GM23248 (cell line): ENCODE measurements around the gene SNX3. TPM values are rescaled to one million over a fixed set of nuclear protein-coding genes. Genes with fewer than 3 reads are reported as not detected.

Experiments used
- DNase-seq: peaks from one replicate; pipeline ENCODE4 v3.0.0-alpha.2; 2015
- H2AFZ ChIP-seq: fragments of 200-600 bp; sonication (generic); 2 replicates; pipeline ENCODE4 v1.6.1; 2016; ENCODE audit warnings: antibody characterized with exemption
- H3F3A ChIP-seq: fragments of 200-600 bp; sonication (generic); 2 replicates; pipeline ENCODE4 v1.6.1; 2016; ENCODE audit warnings: mild to moderate bottlenecking, antibody characterized with exemption, mixed run types; ENCODE audit not compliant: insufficient read depth
- H3K27ac ChIP-seq: fragments of 200-600 bp; sonication (generic); 2 replicates; pipeline ENCODE4 v1.5.1; 2016; ENCODE audit warnings: mild to moderate bottlenecking
- H3K27me3 ChIP-seq: fragments of 200-600 bp; sonication (generic); replicated peaks from 2 replicates; pipeline ENCODE4 v1.6.1; 2016; ENCODE audit warnings: mild to moderate bottlenecking; ENCODE audit not compliant: insufficient read depth
- H3K36me3 ChIP-seq: fragments of 200-600 bp; sonication (generic); 2 replicates; pipeline ENCODE4 v1.6.1; 2016; ENCODE audit warnings: low read depth, mild to moderate bottlenecking
- H3K4me1 ChIP-seq: fragments of 200-600 bp; sonication (generic); 2 replicates; pipeline ENCODE4 v1.6.1; 2016; ENCODE audit warnings: mild to moderate bottlenecking; ENCODE audit not compliant: insufficient read depth
- H3K4me2 ChIP-seq: fragments of 200-600 bp; sonication (generic); one replicate; pipeline ENCODE4 v1.6.1; 2016; ENCODE audit warnings: mild to moderate bottlenecking; ENCODE audit not compliant: unreplicated experiment
- H3K4me3 ChIP-seq: fragments of 200-600 bp; sonication (generic); 2 replicates; pipeline ENCODE4 v1.5.1; 2016; ENCODE audit warnings: mild to moderate bottlenecking
- H3K79me2 ChIP-seq: fragments of 200-600 bp; sonication (generic); 2 replicates; pipeline ENCODE4 v1.6.1; 2016; ENCODE audit warnings: mild to moderate bottlenecking; ENCODE audit not compliant: insufficient read depth
- H3K9ac ChIP-seq: fragments of 200-600 bp; sonication (generic); 2 replicates; pipeline ENCODE4 v1.6.1; 2016; ENCODE audit warnings: mild to moderate bottlenecking
- H3K9me2 ChIP-seq: fragments of 200-600 bp; sonication (generic); 2 replicates; pipeline ENCODE4 v1.6.1; 2016; ENCODE audit warnings: mixed run types, mild to moderate bottlenecking, moderate library complexity; ENCODE audit not compliant: insufficient read depth
- H3K9me3 ChIP-seq: fragments of 200-600 bp; sonication (generic); one replicate; pipeline ENCODE4 v1.6.1; 2017; ENCODE audit warnings: low read depth
- H4K20me1 ChIP-seq: fragments of 200-600 bp; sonication (generic); 2 replicates; pipeline ENCODE4 v1.6.0; 2016; ENCODE audit not compliant: insufficient read depth
- EZH2 ChIP-seq: fragments of 200-600 bp; sonication (generic); IDR thresholded peaks from 2 replicates; pipeline ENCODE4 v1.6.1; 2018; ENCODE audit warnings: antibody characterized with exemption, mild to moderate bottlenecking; ENCODE audit not compliant: insufficient read depth, poor library complexity, severe bottlenecking
- EZH2phosphoT487 ChIP-seq: fragments of 200-600 bp; sonication (generic); IDR thresholded peaks from 2 replicates; pipeline ENCODE4 v1.6.1; 2018; ENCODE audit warnings: antibody characterized with exemption, moderate library complexity, mild to moderate bottlenecking, low read depth; ENCODE audit not compliant: insufficient read depth
- WGBS, 2 experiments: methylation state at CpG; one replicate each; pipeline ENCODE4 v1.1.6; 2015 to 2017; ENCODE audit warnings: low lambda C conversion rate in 2 of 2, low coverage in 1 of 2; ENCODE audit errors: missing lambda C conversion rate in 2 of 2; 5-methylcytosine and 5-hydroxymethylcytosine counted together
- in situ Hi-C: fragments of 300-500 bp; cut with MboI; formaldehyde crosslinking; loops from 2 replicates; pipeline ENCODE4 v1.15.0; 2020
- polyA plus RNA-seq: library from polyadenylated mRNA; unstranded; fragments of >200 nt; fragmentation: Nextera tagmentation; extraction: Ambion mirVana; gene quantifications from 2 replicates; pipeline ENCODE4 v1.2.1, GENCODE V29; 2016
- total RNA-seq: library from RNA; depleted of rRNA; stranded (reverse); fragments of >200 nt; shearing (Covaris generic); gene quantifications from 2 replicates; pipeline ENCODE4 v1.2.3, GENCODE V29; 2014

The SNX3 gene
- total and polyA plus RNA-seq, 2 experiments from 2014 or later: 236 to 403 TPM

DNA sequence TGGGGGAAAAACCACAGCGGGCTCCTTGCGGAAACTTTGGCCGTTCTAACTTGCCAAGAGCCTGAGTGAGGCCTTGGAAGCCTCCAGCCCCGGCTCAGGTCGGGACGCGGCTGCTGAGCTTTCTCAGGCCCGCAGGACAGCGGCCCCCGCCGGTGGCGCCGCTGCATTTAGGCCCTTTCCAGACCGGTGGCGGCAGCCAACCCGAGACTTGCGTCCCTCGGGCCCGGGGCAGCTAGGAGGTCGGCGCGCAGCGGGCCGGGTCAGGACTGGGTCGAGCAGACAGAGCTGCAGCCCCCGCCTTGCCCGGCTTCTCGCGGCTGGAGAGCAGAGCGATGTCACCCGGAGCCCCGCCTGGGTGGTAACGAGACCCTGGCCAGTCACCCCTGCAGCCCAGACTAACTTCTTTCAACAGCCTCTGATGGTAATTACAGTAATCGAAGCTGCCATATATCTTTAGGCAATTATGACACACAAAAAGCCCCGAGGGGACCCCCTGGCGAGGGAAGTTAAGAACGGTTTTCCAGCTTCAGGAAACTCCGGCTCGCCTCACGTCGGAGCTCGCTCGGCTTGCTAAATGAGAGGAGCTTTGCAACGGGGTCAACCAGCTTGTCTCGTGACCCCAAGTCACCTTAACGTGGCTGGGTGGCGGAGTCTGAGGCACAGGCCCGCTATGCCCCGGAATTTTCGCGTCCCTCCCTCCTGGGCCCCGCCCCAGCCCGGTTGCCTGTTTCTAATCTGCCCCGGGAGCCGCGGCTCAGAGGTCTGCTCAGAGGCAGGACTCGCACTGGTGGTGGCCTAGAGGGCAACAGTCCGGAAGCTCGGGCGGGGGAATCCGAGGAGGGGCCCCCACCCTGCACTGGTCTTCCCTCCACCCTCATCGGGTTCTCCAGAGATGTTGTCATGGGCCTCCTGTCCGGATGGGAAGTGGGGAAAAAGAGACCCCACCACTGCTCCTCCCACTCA lies 92.1 kb downstream of the SNX3 start:
- TF ChIP-seq EZH2phosphoT487: peak; percentile 74; the same call in 1 of the 2 replicates
- TF ChIP-seq EZH2: peak; percentile 54
- no peaks in the 10 kb centered on the region for H4K20me1 ChIP-seq
- H3K4me3 ChIP-seq: no peak overlapping the region
- no peaks in the 10 kb centered on the region for H3K36me3 ChIP-seq
- H2AFZ ChIP-seq: no peak overlapping the region
- in situ Hi-C loops: no loop called here
- H3K27ac ChIP-seq: no peak overlapping the region
- no peaks in the 10 kb centered on the region for H3K79me2 ChIP-seq
- no peaks in the 10 kb centered on the region for H3K9me2 ChIP-seq
- H3K9ac ChIP-seq: no peak overlapping the region
- H3K9me3 ChIP-seq: no peaks in the 10 kb centered on the region
- no peaks in the 10 kb centered on the region for H3F3A ChIP-seq
- WGBS, 2 experiments: 4 to 6% methylated on average over 59 to 63 of the region's 63 CpGs
- peak; percentile 49 for DNase-seq
- peaks cover 99% of the 10 kb centered on the region for H3K27me3 ChIP-seq
- H3K4me2 ChIP-seq: no peak overlapping the region
- H3K4me1 ChIP-seq: no peaks in the 10 kb centered on the region

GRCh38 chr6:108168090-108168463 lies 92.8 kb downstream of the SNX3 start:
- no peak overlapping the region for H3K4me2 ChIP-seq
- no peaks in the 10 kb centered on the region for H3F3A ChIP-seq
- in situ Hi-C loops: no loop called here
- H4K20me1 ChIP-seq: no peaks in the 10 kb centered on the region
- TF ChIP-seq EZH2phosphoT487 (no peak), EZH2 (no peak)
- no peak overlapping the region for H2AFZ ChIP-seq
- 25 to 26% methylated on average over 23 of the region's 23 CpGs for WGBS, 2 experiments
- no peak overlapping the region for H3K27ac ChIP-seq
- H3K79me2 ChIP-seq: no peaks in the 10 kb centered on the region
- H3K9me3 ChIP-seq: no peaks in the 10 kb centered on the region
- H3K4me3 ChIP-seq: no peak overlapping the region
- H3K36me3 ChIP-seq: no peaks in the 10 kb centered on the region
- H3K4me1 ChIP-seq: no peaks in the 10 kb centered on the region
- no peak overlapping the region for H3K9ac ChIP-seq
- peaks cover 99% of the 10 kb centered on the region for H3K27me3 ChIP-seq
- DNase-seq: no peak
- H3K9me2 ChIP-seq: no peaks in the 10 kb centered on the region

DNA sequence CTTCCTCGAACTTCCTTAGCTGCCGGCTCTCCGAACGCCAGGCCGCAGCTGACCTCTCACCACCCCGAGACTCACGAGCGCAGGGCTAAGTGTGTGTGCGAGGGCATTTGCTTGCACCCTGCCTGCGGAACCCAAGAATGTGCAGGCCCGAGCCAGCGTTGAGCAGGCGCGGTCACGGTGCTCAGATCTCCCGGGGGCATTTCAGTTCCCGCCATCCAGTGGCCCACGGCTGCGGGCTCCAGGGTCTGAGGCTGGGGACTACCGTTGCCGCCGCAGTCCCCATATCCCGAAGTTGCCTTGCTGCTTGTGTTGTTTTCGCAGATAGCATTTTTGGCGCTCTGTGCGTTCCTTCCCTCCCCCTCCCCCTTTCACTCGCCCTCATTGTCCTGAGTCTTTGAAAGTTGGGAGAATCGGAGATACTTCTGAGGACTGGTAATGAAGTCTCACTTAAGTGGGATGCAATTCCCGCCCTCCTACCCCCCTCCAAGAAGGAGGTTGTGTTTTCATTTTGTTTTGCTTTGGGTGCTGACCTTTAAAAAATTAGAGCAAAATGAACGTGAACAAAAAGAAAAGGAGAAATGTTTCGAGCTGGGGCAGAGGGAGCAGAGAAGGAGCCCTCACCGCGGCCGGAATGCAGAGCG lies 93.3 kb downstream of the SNX3 start:
- TF ChIP-seq EZH2 (peak; percentile 62), EZH2phosphoT487 (no peak)
- Histone ChIP-seq H3F3A (no peaks in the 10 kb centered on the region), H2AFZ (no peak overlapping the region), H3K9ac (no peak overlapping the region), H3K9me3 (no peaks in the 10 kb centered on the region), H3K4me1 (no peaks in the 10 kb centered on the region), H3K27ac (no peak overlapping the region), H3K36me3 (no peaks in the 10 kb centered on the region), H4K20me1 (no peaks in the 10 kb centered on the region), H3K27me3 (peaks cover 99% of the 10 kb centered on the region), H3K9me2 (no peaks in the 10 kb centered on the region), H3K4me3 (no peak overlapping the region), H3K79me2 (no peaks in the 10 kb centered on the region), H3K4me2 (no peak overlapping the region)
- in situ Hi-C loops: no loop called here
- DNase-seq: no peak
- 35 to 38% methylated on average over 33 to 35 of the region's 35 CpGs for WGBS, 2 experiments

- Histone ChIP-seq H3K4me2 (no peak overlapping the region), H3K27me3 (peaks cover 99% of the 10 kb centered on the region), H3K36me3 (no peaks in the 10 kb centered on the region), H3K79me2 (no peaks in the 10 kb centered on the region), H3K4me1 (no peaks in the 10 kb centered on the region), H3K9me2 (no peaks in the 10 kb centered on the region), H4K20me1 (no peaks in the 10 kb centered on the region), H2AFZ (no peak overlapping the region), H3K9ac (no peak overlapping the region), H3K27ac (no peak overlapping the region), H3F3A (no peaks in the 10 kb centered on the region), H3K9me3 (no peaks in the 10 kb centered on the region), H3K4me3 (no peak overlapping the region)
- 0 out of 2 replicates have a peak, but pooled peaks have one; percentile 32 for TF ChIP-seq EZH2phosphoT487
- peak; percentile 86 for TF ChIP-seq EZH2
- WGBS, 2 experiments: 11% methylated on average over 44 to 57 of the region's 58 CpGs
- no peak for DNase-seq
- in situ Hi-C loops: no loop called here
These were observed 94.0 kb downstream of the SNX3 start for GRCh38 chr6:108166664-108167448.
